ENCODE measurements around the gene FNDC3A.

The FNDC3A gene

DNA sequence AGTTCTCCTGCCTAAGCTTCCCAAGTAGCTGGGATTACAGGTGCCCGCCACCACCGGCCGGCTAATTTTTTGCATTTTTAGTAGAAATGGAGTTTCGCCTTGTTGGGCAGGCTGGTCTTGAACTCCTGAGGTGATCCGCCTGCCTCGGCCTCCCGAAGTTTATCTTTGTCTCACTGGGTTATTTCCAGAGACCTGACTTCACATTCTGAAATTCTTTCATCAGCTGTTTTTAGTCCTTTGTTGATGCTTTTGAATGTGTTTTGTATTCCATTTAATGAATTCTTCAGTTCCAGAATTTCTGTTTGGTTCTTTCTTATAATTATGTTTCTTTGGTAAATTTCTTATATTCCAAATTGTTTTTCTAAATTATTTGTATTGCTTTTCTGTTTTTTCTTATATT is 189.0 kb downstream of the FNDC3A start:
- in situ Hi-C loops (cut with HindIII; ENCODE audit: low pct_unique_long_range_greater_than_20kb, low sequenced_read_pairs): no loop called here
- TF ChIP-seq JUND (IDR thresholded peaks at IDR 0.05; ENCODE audit: low read depth): no peak
- DNase-seq (ENCODE audit: low read depth in 1 of 2, low spot score in 1 of 2): no peak

DNA sequence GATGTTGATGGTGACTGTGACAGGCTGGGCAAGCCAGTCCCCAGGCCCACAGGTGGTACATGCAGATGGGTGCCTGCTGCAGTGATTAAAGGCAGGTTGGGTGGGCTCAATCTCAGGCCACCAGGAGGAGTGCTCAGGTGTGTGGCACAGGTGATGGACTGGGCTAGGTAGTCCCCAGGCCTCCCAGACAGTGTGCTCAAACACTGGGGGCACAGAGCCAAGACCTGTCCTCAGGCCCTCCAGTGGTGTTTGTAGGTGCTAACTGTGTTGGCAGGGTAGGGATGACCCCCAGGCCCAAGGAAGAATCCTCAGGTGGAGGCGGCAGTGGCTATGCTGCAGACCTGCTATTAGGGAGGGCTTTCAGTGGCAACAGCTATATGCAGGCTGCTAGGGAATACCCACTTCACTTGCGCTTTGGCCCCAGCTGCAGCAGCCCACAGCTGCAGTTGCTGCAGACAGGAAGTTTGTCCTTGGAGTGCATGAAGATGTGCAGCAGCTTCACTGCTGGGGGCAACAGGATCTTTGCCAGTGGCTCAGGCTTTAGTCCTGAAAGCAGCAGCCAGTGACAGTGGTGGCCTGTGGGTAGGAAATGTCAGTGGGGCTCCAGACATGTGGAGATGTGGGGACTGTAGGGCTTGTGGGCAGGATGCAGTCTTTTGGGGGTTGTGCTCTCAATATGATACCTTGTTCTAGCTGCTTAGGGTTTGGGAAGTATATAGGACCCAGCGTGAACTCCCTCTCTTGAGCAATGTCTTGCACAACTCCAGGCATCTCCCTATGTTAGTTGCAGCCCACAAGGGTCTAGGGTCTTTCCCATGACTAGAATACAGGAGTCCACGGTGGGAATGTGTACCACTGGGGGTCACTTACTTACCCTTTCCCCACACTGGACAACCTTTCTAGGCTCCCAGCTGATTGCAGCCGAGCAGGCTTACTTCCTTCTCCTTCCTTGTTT is 190.4 kb downstream of the FNDC3A start:
- TF ChIP-seq JUND (IDR thresholded peaks at IDR 0.05; ENCODE audit: low read depth): no peak
- DNase-seq (ENCODE audit: low read depth in 1 of 2, low spot score in 1 of 2): no peak
- in situ Hi-C loops (cut with HindIII; ENCODE audit: low pct_unique_long_range_greater_than_20kb, low sequenced_read_pairs): no loop called here

DNA sequence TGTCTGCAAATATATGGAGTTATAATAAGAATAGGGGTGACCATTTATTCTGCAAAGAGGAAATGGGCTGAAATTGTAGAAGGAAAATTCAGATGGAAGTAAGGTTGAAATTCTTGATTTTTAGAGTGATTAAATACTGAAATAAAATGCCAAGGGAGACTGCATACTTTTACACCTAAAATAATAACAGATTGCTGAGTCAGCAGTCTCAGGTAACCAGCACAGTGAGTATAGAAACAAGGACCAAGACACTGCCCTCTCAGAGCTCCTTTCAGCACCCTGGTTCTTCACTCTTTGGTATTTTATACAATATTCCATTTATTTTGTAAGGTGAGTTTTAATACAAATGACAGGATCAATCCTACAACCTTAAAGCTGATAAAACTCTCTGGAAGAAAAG is 195.6 kb downstream of the FNDC3A start:
- TF ChIP-seq JUND (IDR thresholded peaks at IDR 0.05; ENCODE audit: low read depth): no peak
- in situ Hi-C loops (cut with HindIII; ENCODE audit: low pct_unique_long_range_greater_than_20kb, low sequenced_read_pairs): no loop called here
- DNase-seq (ENCODE audit: low read depth in 1 of 2, low spot score in 1 of 2): no peak

DNA sequence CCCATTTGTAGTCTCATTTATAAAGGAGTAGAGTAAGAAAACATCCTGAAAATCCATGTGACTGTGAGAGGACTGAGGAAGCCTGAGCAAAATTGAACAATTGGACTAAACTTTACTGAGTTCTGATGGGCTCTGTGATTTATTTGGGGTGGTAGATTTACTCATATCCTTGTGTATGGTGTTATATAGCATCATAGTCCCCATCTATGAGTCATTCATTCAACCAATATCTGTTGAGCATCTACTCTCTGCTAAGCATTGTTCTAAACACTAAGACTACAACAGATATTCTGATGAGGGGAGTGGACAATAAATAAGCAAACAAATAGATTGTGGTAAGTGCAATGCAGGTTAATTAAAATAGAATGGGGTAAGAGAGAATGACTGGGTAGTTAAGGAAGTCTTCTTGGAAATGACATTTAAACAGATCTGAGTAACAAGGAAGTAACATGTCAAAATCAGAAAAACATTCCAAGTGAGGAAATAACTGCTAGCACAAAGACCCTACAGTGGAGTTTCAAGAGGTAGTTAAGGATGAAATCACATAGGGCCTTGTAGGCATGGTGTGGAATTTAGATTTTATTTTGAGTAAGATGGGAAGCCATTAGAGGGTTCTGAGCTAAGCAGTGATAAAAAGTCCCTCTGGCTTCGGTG is 208.1 kb downstream of the FNDC3A start:
- in situ Hi-C loops (cut with HindIII; ENCODE audit: low pct_unique_long_range_greater_than_20kb, low sequenced_read_pairs): no loop called here
- DNase-seq (ENCODE audit: low read depth in 1 of 2, low spot score in 1 of 2): no peak
- no peak for TF ChIP-seq JUND (IDR thresholded peaks at IDR 0.05; ENCODE audit: low read depth)

DNA sequence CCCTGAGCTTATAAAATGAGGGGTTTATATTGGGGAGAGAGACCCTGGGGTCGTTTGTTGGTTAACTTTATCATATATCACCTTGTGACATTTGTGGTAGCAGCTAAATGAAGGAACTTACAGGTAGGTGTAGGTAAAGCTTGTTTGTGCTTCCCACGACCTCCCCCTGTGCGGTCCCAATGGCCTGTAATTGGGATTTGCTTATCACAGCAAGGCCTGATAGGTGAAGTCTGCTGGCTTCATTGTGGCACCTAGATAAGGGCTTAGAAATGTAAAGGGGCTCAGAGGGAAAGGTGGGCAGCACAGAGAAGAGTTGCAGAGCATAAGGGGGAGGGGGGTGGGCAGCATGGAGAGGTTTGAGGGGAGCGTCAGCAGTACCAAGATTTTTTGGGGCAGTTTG is 208.9 kb downstream of the FNDC3A start:
- in situ Hi-C loops (cut with HindIII; ENCODE audit: low pct_unique_long_range_greater_than_20kb, low sequenced_read_pairs): no loop called here
- TF ChIP-seq JUND (IDR thresholded peaks at IDR 0.05; ENCODE audit: low read depth): no peak
- no peak for DNase-seq (ENCODE audit: low read depth in 1 of 2, low spot score in 1 of 2)

DNA sequence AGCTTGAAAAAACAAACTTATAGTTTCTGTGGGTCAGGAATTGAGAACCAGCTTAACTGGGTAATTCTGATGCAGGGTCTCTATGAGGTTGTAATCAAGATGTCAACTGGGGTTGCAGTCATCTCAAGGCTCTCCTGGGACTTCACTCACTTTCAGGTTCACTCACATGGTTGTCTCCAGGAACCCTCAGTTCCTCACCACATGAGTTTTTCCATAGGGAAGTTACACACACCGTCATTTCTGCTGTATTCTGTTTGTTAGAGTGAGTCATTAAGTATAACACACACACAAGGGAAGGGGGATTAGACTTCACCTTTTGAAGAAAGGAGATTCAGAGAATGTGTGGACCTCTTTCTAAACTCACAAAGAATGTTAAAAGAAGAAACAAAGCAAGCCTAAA is 209.6 kb downstream of the FNDC3A start:
- in situ Hi-C loops (cut with HindIII; ENCODE audit: low pct_unique_long_range_greater_than_20kb, low sequenced_read_pairs): no loop called here
- TF ChIP-seq JUND (IDR thresholded peaks at IDR 0.05; ENCODE audit: low read depth): no peak
- no peak for DNase-seq (ENCODE audit: low read depth in 1 of 2, low spot score in 1 of 2)

DNA sequence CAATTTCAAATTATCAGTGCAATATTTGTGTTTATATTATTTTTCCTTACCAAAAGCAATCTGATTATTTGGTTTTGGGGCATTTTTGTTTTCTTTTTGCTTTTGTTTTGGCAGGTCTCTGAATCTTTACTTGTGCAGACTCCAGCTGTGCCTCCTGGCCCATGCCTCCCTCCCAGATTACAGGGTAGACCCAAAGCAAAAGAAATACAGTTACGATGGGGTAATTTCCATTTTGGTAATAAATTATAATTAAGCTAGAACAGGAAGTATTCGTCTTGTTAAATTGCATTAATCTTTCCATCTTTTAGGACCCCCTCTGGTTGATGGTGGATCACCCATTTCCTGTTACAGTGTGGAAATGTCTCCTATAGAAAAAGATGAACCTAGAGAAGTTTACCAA is 215.2 kb downstream of the FNDC3A start:
- no peak for TF ChIP-seq JUND (IDR thresholded peaks at IDR 0.05; ENCODE audit: low read depth)
- in situ Hi-C loops (cut with HindIII; ENCODE audit: low pct_unique_long_range_greater_than_20kb, low sequenced_read_pairs): no loop called here

DNA sequence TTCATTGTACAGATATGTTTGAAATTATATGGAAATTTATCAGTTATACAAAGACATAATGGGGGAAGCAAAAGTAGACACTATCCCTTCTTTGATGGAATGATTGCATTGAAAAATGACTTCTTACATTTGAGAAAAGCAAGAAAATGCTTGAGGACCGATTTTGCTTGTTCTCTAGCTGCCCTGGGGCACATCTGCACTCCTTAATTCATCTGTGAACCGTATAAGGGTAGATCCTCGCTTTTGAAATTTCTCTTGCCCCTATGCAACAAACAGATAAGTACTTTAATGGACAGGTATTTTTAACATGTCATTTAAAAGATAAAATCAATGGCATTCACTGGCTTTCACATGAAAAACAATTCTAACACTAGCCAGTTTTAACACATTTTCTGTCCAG is 230.9 kb downstream of the FNDC3A start:
- in situ Hi-C loops (cut with HindIII; ENCODE audit: low pct_unique_long_range_greater_than_20kb, low sequenced_read_pairs): no loop called here
- no peak for TF ChIP-seq JUND (IDR thresholded peaks at IDR 0.05; ENCODE audit: low read depth)
- no peak for DNase-seq (ENCODE audit: low read depth in 1 of 2, low spot score in 1 of 2)

More for the DNA sequence above, 215.2 kb downstream of the FNDC3A start:
- DNase-seq (ENCODE audit: low read depth in 1 of 2, low spot score in 1 of 2): no peak

DNA sequence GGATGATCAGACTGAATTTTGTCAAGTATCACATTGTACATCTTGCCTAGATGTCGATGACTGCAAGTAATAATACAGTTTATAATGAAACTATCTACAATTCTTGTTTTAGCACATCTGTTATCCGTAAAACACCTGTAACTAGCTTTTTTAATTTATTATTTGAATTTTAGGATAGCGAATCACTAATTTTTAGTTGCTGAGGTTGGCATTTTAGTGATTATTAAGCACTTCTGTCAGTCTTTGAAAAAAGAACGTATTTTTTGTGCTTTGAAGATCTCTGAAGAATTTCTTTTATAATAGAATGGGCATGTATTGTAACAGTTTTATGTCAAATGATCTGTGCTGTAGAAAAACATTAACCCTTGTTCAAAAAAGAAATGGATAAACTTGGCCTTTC is 232.9 kb downstream of the FNDC3A start:
- no peak for DNase-seq (ENCODE audit: low read depth in 1 of 2, low spot score in 1 of 2)
- in situ Hi-C loops (cut with HindIII; ENCODE audit: low pct_unique_long_range_greater_than_20kb, low sequenced_read_pairs): no loop called here
- no peak for TF ChIP-seq JUND (IDR thresholded peaks at IDR 0.05; ENCODE audit: low read depth)

DNA sequence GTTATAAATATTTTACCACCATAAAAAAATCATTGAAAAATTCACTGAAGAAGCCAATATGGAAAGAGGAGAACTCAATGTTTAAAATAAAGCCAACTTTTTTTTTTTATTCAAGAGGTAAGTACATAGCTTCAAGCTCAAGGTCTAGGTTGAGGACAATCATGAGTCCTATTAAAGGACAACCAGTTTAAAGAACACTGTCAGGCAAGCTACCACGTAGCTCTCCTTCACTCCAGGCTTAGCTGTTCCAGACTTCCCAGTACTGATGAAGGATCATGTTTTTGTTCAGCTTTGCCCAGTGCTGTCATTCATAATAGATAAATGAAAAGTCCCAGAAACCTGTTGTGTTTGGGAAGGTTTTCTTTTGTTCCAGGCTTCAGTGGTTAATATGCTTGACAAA is 234.4 kb downstream of the FNDC3A start:
- in situ Hi-C loops (cut with HindIII; ENCODE audit: low pct_unique_long_range_greater_than_20kb, low sequenced_read_pairs): no loop called here
- no peak for TF ChIP-seq JUND (IDR thresholded peaks at IDR 0.05; ENCODE audit: low read depth)
- no peak for DNase-seq (ENCODE audit: low read depth in 1 of 2, low spot score in 1 of 2)

DNA sequence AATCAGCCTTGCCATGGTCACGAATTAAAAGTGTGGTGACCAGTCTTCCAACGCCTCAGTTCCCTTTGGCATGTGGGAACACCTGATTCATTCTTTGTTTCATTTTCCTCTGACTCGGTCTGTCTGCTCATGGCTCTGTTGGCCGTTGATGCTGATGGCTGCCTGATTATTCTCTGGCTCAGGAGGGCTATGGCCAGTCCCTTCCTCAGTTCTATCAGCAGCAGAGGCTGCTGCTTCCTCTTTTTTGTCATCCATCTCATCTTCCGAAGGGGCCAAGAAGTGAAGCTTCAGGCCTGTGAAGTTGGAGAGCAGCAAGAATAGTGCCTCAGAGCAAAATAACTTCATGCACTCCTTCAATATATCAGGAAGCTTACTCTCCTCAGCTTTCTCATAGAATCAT is 235.0 kb downstream of the FNDC3A start:
- no peak for TF ChIP-seq JUND (IDR thresholded peaks at IDR 0.05; ENCODE audit: low read depth)
- in situ Hi-C loops (cut with HindIII; ENCODE audit: low pct_unique_long_range_greater_than_20kb, low sequenced_read_pairs): no loop called here
- no peak for DNase-seq (ENCODE audit: low read depth in 1 of 2, low spot score in 1 of 2)

DNA sequence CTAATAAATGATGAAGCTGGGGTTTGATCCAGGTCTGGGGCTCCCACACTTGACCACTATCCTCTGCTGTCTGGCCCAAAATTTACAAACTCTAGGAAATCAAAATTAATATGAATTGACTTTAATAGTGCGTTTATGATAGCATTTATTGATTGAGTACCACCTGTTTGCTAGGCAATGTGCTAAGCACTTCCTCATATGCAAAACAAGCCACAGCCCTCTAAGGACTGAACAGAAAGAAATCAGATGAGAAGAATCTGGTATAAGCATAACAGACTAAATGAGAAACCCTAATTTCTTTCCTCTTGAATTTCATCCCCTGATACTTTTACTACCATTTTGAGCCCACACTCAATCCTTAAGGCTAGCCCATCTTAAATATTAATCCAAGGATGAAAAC is 237.8 kb downstream of the FNDC3A start:
- in situ Hi-C loops (cut with HindIII; ENCODE audit: low pct_unique_long_range_greater_than_20kb, low sequenced_read_pairs): no loop called here
- TF ChIP-seq JUND (IDR thresholded peaks at IDR 0.05; ENCODE audit: low read depth): no peak
- no peak for DNase-seq (ENCODE audit: low read depth in 1 of 2, low spot score in 1 of 2)

Measured in T47D (cell line).